HepG2 (cell line): ENCODE results near the gene ABHD2. TPM values are rescaled to one million over a fixed set of nuclear protein-coding genes. Genes with fewer than 3 reads are reported as not detected.

Experiments used
- HDAC2 ChIP-seq: sonication (generic); formaldehyde crosslinking; IDR thresholded peaks from 2 replicates; pipeline ENCODE4 v1.4.0; 2020; ENCODE audit warnings: missing genetic modification reagents
- IKZF1 ChIP-seq: fragments of 450-650 bp; IDR thresholded peaks from 2 replicates; pipeline ENCODE4 v1.7.1; 2016
- NCOA5 ChIP-seq: sonication (generic); formaldehyde crosslinking; IDR thresholded peaks from 2 replicates; pipeline ENCODE4 v1.4.0; 2020; ENCODE audit warnings: missing genetic modification reagents
- NFE2L1 ChIP-seq: sonication (generic); formaldehyde crosslinking; IDR thresholded peaks from 2 replicates; pipeline ENCODE4 v1.4.0; 2020; ENCODE audit warnings: missing genetic modification reagents, mild to moderate bottlenecking, borderline replicate concordance
- PHF5A ChIP-seq: IDR thresholded peaks from one replicate; pipeline ENCODE4 v1.6.1; 2018; ENCODE audit warnings: low read depth, missing genetic modification reagents; ENCODE audit not compliant: unreplicated experiment
- POLR2AphosphoS2 ChIP-seq: IDR thresholded peaks from 2 replicates; pipeline ENCODE4 v1.6.1; 2011; ENCODE audit warnings: low read depth, low read length, improper control_type of control experiment
- RAD51 ChIP-seq: fragments of 450-650 bp; IDR thresholded peaks from 2 replicates; pipeline ENCODE4 v1.6.1; 2016; ENCODE audit warnings: borderline replicate concordance
- RFX3 ChIP-seq: IDR thresholded peaks from 2 replicates; pipeline ENCODE4 v1.6.1; 2016; ENCODE audit warnings: missing biosample characterization, missing genetic modification reagents
- RNF2 ChIP-seq: fragments of 450-650 bp; conservative IDR thresholded peaks from 2 replicates; pipeline ENCODE4 v1.6.1; 2016; ENCODE audit warnings: low read depth
- SAFB2 ChIP-seq: sonication (generic); formaldehyde crosslinking; IDR thresholded peaks from 2 replicates; pipeline ENCODE4 v1.5.1; 2020; ENCODE audit warnings: missing genetic modification reagents, low read depth, mild to moderate bottlenecking, borderline replicate concordance
- SIX4 ChIP-seq: sonication (generic); formaldehyde crosslinking; IDR thresholded peaks from 2 replicates; pipeline ENCODE4 v1.4.0; 2020; ENCODE audit warnings: missing genetic modification reagents
- SMAD1 ChIP-seq: sonication (generic); formaldehyde crosslinking; IDR thresholded peaks from 2 replicates; pipeline ENCODE4 v1.4.0; 2020; ENCODE audit warnings: missing genetic modification reagents, low read depth, mild to moderate bottlenecking, borderline replicate concordance
- TMF1 ChIP-seq: sonication (generic); formaldehyde crosslinking; IDR thresholded peaks from 2 replicates; pipeline ENCODE4 v1.8.1; 2022; ENCODE audit warnings: low read depth, missing genetic modification reagents
- ZBTB7B ChIP-seq: sonication (generic); formaldehyde crosslinking; IDR thresholded peaks from 2 replicates; pipeline ENCODE4 v1.4.0; 2020; ENCODE audit warnings: missing genetic modification reagents
- ZC3H4 ChIP-seq: sonication (generic); formaldehyde crosslinking; IDR thresholded peaks from 2 replicates; pipeline ENCODE4 v1.4.0; 2020; ENCODE audit warnings: missing genetic modification reagents, borderline replicate concordance
- ZIK1 ChIP-seq: sonication (generic); formaldehyde crosslinking; IDR thresholded peaks from 2 replicates; pipeline ENCODE4 v1.5.0; 2020; ENCODE audit warnings: mild to moderate bottlenecking, low read depth, missing genetic modification reagents, borderline replicate concordance
- ZMAT3 ChIP-seq: sonication (generic); formaldehyde crosslinking; conservative IDR thresholded peaks from 2 replicates; pipeline ENCODE4 v1.7.0; 2021; ENCODE audit warnings: missing genetic modification reagents
- ZNF724P ChIP-seq: sonication (generic); formaldehyde crosslinking; IDR thresholded peaks from 2 replicates; pipeline ENCODE4 v1.8.0; 2022; ENCODE audit warnings: missing genetic modification reagents, borderline replicate concordance
- ZNF768 ChIP-seq: sonication (generic); formaldehyde crosslinking; IDR thresholded peaks from 2 replicates; pipeline ENCODE4 v1.4.0; 2020; ENCODE audit warnings: missing genetic modification reagents
- ZNF879 ChIP-seq: sonication (generic); formaldehyde crosslinking; IDR thresholded peaks from 2 replicates; pipeline ENCODE4 v1.8.1; 2023; ENCODE audit warnings: missing genetic modification reagents
- polyA plus RNA-seq, 8 experiments: library from polyadenylated mRNA; depleted of rRNA in 3 of 8; stranded (reverse) in 7 of 8; unstranded in 1 of 8; fragments of >200 nt; fragmentation: Illumina TruSeq in 4 of 8; extraction: Trizol in 4 of 8; gene quantifications; 2 replicates each; pipeline versions ENCODE4 v1.2.1 to v1.2.3, GENCODE V29; 2011 to 2016; ENCODE audit warnings: low read depth in 4 of 8, missing spikeins in 1 of 8, mixed read lengths in 1 of 8; ENCODE audit not compliant: insufficient read depth in 1 of 8
- total RNA-seq, 5 experiments: library from RNA; depleted of rRNA; stranded (reverse); fragments of >200 nt; fragmentation: Illumina TruSeq; extraction: Trizol; gene quantifications; 2 replicates each; pipeline ENCODE4 v1.2.3, GENCODE V29; 2016; ENCODE audit warnings: low read depth in 1 of 5
- TF ChIP-seq, protein P1 (sequence below): IDR thresholded peaks from 2 replicates; pipeline ENCODE4 v1.6.1; 2016
- TF ChIP-seq, protein P2 (sequence below): IDR thresholded peaks from 2 replicates; pipeline ENCODE4 v1.6.1; 2016; ENCODE audit warnings: low read depth, borderline replicate concordance
- TF ChIP-seq, protein P3 (sequence below): fragments of 450-650 bp; IDR thresholded peaks from 2 replicates; pipeline ENCODE4 v1.6.1; 2016
- TF ChIP-seq, protein P4 (sequence below), 2 experiments: IDR thresholded peaks; 2 replicates each; pipeline ENCODE4 v1.6.1; 2011 to 2012; ENCODE audit warnings: low read length in 2 of 2, borderline replicate concordance in 1 of 2, low read depth in 1 of 2, mild to moderate bottlenecking in 1 of 2, moderate library complexity in 1 of 2
- TF ChIP-seq, protein P5 (sequence below): sonication (generic); formaldehyde crosslinking; conservative IDR thresholded peaks from 2 replicates; pipeline ENCODE4 v1.8.1; 2023; ENCODE audit warnings: missing genetic modification reagents

The ABHD2 gene
- total and polyA plus RNA-seq, 2 of the 13 experiments (the other 11 are each of a cell fraction or from before 2014, with no cell fraction given) = 14.8 to 22.4 TPM

DNA sequence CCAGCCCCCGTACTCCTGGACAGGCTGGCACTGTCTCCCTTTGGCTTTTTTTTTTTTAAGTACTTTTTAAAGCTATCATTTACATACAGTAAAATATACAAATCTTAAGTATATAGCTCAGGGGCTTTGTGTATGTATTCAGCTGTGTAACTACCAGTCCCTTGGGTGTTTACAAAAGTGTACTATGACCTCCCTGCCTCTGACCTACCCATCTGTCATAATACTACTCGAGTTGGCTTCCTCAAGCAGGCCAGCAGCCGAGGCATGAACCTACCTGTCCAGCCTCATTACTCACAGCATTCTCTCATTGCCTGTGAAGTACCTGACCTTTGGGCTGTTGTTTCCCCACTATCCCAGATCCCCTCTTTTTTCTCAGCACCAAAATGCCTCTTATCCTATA is 33.2 kb downstream of the ABHD2 start (continued):
- TF ChIP-seq, protein P1, sequence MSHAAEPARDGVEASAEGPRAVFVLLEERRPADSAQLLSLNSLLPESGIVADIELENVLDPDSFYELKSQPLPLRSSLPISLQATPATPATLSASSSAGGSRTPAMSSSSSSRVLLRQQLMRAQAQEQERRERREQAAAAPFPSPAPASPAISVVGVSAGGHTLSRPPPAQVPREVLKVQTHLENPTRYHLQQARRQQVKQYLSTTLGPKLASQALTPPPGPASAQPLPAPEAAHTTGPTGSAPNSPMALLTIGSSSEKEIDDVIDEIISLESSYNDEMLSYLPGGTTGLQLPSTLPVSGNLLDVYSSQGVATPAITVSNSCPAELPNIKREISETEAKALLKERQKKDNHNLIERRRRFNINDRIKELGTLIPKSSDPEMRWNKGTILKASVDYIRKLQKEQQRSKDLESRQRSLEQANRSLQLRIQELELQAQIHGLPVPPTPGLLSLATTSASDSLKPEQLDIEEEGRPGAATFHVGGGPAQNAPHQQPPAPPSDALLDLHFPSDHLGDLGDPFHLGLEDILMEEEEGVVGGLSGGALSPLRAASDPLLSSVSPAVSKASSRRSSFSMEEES (CRISPR knock-in tag) = no peak
- no peak for TF ChIP-seq ZNF879 (CRISPR knock-in tag)
- no peak for TF ChIP-seq ZBTB7B (CRISPR knock-in tag)
- TF ChIP-seq NFE2L1 (CRISPR knock-in tag) = no peak
- no peak for TF ChIP-seq RAD51
- no peak for TF ChIP-seq SMAD1 (CRISPR knock-in tag)
- TF ChIP-seq, protein P2, sequence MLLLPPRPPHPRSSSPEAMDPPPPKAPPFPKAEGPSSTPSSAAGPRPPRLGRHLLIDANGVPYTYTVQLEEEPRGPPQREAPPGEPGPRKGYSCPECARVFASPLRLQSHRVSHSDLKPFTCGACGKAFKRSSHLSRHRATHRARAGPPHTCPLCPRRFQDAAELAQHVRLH (CRISPR knock-in tag) = no peak
- TF ChIP-seq HDAC2 (CRISPR knock-in tag) = peak; percentile 64; the same call in 1 of the 2 replicates
- TF ChIP-seq IKZF1 = no peak
- TF ChIP-seq ZMAT3 (CRISPR knock-in tag) = no peak
- TF ChIP-seq ZIK1 (CRISPR knock-in tag) = no peak
- TF ChIP-seq ZNF724P (CRISPR knock-in tag) = no peak
- TF ChIP-seq, protein P3, sequence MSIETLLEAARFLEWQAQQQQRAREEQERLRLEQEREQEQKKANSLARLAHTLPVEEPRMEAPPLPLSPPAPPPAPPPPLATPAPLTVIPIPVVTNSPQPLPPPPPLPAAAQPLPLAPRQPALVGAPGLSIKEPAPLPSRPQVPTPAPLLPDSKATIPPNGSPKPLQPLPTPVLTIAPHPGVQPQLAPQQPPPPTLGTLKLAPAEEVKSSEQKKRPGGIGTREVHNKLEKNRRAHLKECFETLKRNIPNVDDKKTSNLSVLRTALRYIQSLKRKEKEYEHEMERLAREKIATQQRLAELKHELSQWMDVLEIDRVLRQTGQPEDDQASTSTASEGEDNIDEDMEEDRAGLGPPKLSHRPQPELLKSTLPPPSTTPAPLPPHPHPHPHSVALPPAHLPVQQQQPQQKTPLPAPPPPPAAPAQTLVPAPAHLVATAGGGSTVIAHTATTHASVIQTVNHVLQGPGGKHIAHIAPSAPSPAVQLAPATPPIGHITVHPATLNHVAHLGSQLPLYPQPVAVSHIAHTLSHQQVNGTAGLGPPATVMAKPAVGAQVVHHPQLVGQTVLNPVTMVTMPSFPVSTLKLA = no peak
- no peak for TF ChIP-seq RNF2
- no peak for TF ChIP-seq SAFB2
- TF ChIP-seq RFX3 (CRISPR knock-in tag) = no peak
- no peak for TF ChIP-seq SIX4 (CRISPR knock-in tag)
- TF ChIP-seq, protein P4, sequence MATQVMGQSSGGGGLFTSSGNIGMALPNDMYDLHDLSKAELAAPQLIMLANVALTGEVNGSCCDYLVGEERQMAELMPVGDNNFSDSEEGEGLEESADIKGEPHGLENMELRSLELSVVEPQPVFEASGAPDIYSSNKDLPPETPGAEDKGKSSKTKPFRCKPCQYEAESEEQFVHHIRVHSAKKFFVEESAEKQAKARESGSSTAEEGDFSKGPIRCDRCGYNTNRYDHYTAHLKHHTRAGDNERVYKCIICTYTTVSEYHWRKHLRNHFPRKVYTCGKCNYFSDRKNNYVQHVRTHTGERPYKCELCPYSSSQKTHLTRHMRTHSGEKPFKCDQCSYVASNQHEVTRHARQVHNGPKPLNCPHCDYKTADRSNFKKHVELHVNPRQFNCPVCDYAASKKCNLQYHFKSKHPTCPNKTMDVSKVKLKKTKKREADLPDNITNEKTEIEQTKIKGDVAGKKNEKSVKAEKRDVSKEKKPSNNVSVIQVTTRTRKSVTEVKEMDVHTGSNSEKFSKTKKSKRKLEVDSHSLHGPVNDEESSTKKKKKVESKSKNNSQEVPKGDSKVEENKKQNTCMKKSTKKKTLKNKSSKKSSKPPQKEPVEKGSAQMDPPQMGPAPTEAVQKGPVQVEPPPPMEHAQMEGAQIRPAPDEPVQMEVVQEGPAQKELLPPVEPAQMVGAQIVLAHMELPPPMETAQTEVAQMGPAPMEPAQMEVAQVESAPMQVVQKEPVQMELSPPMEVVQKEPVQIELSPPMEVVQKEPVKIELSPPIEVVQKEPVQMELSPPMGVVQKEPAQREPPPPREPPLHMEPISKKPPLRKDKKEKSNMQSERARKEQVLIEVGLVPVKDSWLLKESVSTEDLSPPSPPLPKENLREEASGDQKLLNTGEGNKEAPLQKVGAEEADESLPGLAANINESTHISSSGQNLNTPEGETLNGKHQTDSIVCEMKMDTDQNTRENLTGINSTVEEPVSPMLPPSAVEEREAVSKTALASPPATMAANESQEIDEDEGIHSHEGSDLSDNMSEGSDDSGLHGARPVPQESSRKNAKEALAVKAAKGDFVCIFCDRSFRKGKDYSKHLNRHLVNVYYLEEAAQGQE (IDR thresholded peaks at IDR 0.05; ENCODE audit: borderline replicate concordance in 1 of 2, low read depth in 1 of 2, low read length in 2 of 2) = no peak
- TF ChIP-seq, protein P5, sequence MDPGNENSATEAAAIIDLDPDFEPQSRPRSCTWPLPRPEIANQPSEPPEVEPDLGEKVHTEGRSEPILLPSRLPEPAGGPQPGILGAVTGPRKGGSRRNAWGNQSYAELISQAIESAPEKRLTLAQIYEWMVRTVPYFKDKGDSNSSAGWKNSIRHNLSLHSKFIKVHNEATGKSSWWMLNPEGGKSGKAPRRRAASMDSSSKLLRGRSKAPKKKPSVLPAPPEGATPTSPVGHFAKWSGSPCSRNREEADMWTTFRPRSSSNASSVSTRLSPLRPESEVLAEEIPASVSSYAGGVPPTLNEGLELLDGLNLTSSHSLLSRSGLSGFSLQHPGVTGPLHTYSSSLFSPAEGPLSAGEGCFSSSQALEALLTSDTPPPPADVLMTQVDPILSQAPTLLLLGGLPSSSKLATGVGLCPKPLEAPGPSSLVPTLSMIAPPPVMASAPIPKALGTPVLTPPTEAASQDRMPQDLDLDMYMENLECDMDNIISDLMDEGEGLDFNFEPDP = no peak
- TF ChIP-seq POLR2AphosphoS2 = no peak
- no peak for TF ChIP-seq ZNF768 (CRISPR knock-in tag)
- no peak for TF ChIP-seq PHF5A (CRISPR knock-in tag)
- TF ChIP-seq ZC3H4 (CRISPR knock-in tag) = no peak
- TF ChIP-seq NCOA5 (CRISPR knock-in tag) = no peak
- TF ChIP-seq TMF1 = no peak
